ENCODE data around the gene SPDYC. TPM values are rescaled to one million over a fixed set of nuclear protein-coding genes. Genes with fewer than 3 reads are reported as not detected.

The SPDYC gene
- total and polyA plus RNA-seq, 9 of the 15 experiments (the other 6 are each of a cell fraction or from before 2014, with no cell fraction given) = 4.4 to 18.8 (median 9.2) TPM

DNA sequence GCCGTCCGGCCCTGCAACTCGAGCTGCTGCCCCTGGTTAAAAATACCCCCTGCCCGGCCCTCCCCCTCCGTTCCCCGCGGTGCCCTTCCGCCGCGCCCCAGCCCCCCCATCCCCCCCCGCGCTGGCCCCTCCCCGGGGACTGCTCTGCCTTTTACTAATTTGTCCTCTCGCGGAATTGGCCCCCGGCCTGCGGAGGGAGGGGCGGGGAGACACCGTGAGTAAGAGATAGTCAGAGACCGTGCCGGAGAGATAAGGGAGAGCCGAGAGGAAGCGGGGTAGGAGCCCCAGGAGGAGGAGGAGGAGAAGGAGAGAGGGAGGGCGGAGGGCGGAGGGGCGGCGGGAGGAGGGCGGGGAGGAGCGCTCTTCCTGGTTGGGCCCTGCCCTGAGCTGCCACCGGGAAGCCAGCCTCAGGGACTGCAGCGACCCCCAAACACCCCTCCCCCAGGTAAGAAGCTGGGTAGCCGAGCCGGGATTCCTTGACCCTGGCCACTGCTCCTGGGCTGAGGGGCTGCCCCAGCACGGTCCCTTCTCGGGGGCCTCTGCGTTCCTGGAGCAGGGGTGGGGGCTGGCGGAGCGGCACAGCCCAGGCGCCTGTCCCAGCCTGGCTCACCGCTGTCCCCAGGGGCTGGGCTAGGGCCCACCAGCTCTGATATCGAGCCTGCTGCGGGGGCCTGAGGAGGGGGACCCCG, 11.7 kb downstream of the SPDYC start, which contains the start of gene CAPN1 (continued):
- TF ChIP-seq CHD2 (IDR thresholded peaks at IDR 0.05; ENCODE audit: low read depth, low read length) = peak; percentile 79
- TF ChIP-seq CBX8 (IDR thresholded peaks at IDR 0.05; ENCODE audit: borderline replicate concordance, extremely low read depth, low read depth, low read length, poor library complexity, severe bottlenecking) = no peak
- TF ChIP-seq ZNF277 (CRISPR knock-in tag; IDR thresholded peaks at IDR 0.05; ENCODE audit: borderline replicate concordance) = no peak
- TF ChIP-seq ZC3H8 (IDR thresholded peaks at IDR 0.05) = no peak
- TF ChIP-seq NUFIP1 (IDR thresholded peaks at IDR 0.05; ENCODE audit: partially characterized antibody) = no peak
- no peak for TF ChIP-seq MAFG (tag; conservative IDR thresholded peaks at IDR 0.05)
- no peak for TF ChIP-seq CTCF (IDR thresholded peaks at IDR 0.05 in 2 of 3, conservative IDR thresholded peaks at IDR 0.05 in 1 of 3; ENCODE audit: insufficient read depth in 2 of 3, low read depth in 1 of 3, low read length in 3 of 3)
- TF ChIP-seq ZNF449 (CRISPR knock-in tag; IDR thresholded peaks at IDR 0.05) = no peak
- no peak for TF ChIP-seq ZBTB9 (CRISPR knock-in tag; IDR thresholded peaks at IDR 0.05)
- TF ChIP-seq EHMT2 (IDR thresholded peaks at IDR 0.05) = no peak
- TF ChIP-seq SIN3A (IDR thresholded peaks at IDR 0.05; ENCODE audit: borderline replicate concordance in 2 of 2, control insufficient read depth in 1 of 2, low read depth in 2 of 2, low read length in 2 of 2) = peak in 1 of 2 experiments; percentile 80; a peak in 1 of 4 replicates
- no peak for TF ChIP-seq BRCA1 (IDR thresholded peaks at IDR 0.05)
- no peak for TF ChIP-seq BRCA1 (CRISPR knock-in tag; IDR thresholded peaks at IDR 0.05)
- no peak for TF ChIP-seq RBM25 (IDR thresholded peaks at IDR 0.05; ENCODE audit: low read depth, low read length, severe bottlenecking)
- TF ChIP-seq BHLHE40 (IDR thresholded peaks at IDR 0.05; ENCODE audit: low read length) = peak; percentile 79
- TF ChIP-seq LEF1 (IDR thresholded peaks at IDR 0.05) = no peak
- no peak for TF ChIP-seq CREB3L1 (IDR thresholded peaks at IDR 0.05; ENCODE audit: borderline replicate concordance, low read depth)
- no peak for TF ChIP-seq TOE1 (IDR thresholded peaks at IDR 0.05; ENCODE audit: borderline replicate concordance)
- no peak for TF ChIP-seq TOE1 (CRISPR knock-in tag; IDR thresholded peaks at IDR 0.05; ENCODE audit: borderline replicate concordance, low read depth)
- TF ChIP-seq NCOA6 (IDR thresholded peaks at IDR 0.05) = no peak
- no peak for TF ChIP-seq L3MBTL2 (IDR thresholded peaks at IDR 0.05)
